Activated T-cell treated with anti-CD3 and anti-CD28 coated beads, Interleukin-2, amount 50 U/mL, for 1 hour (primary cell): ENCODE results near the gene SIKE1.
"Not testable (repeated sequence)": the region's sequence is repeated elsewhere in the genome, so short reads cannot be mapped to it uniquely, and the experiment has no call there.

ENCODE experiments used
- DNase-seq: peaks from one replicate; pipeline ENCODE4 v3.0.0-alpha.2; 2020

Gene SIKE1

DNA sequence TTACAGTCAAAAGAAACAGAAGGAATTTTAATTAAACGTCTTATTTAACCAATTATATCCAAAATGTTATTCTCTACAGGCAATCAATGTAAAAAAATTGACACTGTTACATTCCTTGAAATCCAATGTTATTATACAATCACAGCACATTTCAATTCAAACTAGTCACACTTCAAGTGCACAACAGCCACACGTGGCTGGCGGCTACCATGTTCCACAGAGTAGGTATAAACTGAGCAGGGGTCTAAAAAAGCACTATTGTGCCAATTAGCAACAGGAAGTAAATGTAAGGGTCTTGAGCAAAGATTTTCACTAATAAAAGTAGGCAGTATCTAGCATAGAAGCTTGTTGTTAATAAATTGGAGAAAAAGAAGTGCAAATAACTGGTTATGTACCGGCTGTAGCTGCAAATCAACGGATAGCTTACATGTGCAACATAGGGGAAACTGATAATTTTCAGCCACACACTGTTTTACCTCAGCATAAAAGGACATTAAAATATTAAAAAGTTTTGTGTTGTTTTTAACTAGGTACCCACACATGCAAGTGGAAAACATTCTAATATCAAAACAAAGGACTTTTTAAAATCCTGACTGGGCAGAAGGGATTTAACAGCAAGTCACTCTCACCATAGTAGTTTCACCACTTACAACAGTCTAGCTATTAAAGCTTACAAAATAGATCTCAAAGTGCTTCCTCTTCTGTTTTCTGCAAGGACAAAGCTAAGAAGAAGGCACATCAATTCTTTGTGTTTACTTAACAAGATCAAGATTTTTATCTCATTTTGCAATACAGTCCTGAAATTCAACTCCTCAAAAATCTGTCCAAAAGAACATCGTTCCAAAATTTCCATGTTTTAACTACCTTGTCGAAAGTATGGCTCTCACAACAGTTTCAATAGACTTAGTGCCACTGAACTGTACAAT, 25.2 kb downstream of the SIKE1 start:
- no peak for DNase-seq

DNA sequence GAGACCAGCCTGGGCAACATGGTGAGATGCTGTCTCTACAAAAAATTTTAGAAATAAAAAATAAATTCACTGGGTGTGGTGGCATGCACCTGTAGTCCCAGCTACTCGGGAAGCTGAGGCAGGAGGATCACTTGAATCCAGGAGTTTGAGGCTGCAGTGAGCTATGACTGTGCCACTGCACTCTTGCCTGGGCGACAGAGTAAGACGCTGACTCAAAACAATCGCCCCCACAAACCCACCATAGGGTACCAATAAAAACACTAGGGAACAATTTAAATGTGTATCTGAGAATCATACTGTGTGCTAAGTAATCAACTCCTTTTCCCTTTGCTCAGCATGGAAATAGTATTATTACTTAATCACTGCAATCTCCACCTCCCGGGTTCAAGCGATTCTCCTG, 26.8 kb downstream of the SIKE1 start:
- DNase-seq, result not testable (repeated sequence)

GRCh38 chr1:114753143-114753542, 27.3 kb downstream of the SIKE1 start:
- DNase-seq, result no peak

DNA sequence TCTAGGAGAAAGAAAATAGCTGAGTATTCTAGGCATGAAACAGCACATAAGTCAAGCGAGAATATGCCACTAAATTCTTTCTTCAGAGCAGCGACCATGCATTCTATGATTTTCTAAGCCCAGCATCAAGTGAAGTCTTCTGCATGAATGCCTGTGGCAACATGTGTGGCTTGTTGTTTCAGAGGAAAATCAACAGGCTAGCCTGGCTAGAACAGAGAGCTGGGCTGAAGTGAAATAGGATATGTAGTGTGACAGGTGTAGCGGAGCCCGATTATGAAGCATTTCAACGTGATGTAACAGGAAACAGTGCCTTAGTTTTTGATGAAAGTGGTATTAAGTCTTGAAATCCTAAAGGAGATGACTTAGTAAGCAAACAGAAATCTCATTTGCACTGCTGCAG, 29.7 kb downstream of the SIKE1 start:
- DNase-seq, result no peak

- DNase-seq, result no peak
Observed at GRCh38 chr1:114749835-114750234, 30.6 kb downstream of the SIKE1 start.

DNA sequence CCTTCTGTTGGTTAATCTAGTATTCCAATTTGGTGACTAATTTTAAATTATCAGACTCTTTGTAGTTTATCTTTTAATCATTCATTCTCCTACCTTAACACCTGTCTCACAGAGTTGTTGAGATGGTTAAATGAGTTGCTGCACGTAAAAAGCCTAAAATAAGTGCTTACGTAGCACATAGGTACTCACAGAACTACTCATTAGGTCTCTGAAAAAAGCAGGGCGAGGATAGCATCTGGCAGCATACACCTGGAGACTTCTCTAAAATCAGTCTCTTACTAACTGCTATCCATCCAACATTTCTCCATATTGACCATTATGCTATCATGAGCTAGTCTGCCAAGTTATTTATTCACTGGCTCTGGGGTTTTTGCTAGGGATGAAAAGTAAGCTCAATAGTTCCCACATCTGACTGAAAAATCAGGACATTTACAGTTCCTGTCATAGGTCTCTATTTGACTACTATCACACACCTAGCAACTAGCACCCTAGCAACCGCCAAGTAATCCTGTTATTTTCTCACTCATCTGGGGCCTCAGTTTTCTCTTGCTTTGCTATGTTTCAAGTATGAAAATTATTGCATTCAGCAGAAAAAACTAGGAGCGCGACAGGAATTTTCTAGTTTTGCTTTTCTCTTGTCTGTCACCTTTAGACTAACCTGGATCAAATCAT, 33.9 kb downstream of the SIKE1 start:
- no peak for DNase-seq

GRCh38 chr1:114745291-114745690, 35.2 kb downstream of the SIKE1 start:
- no peak for DNase-seq

GRCh38 chr1:114741963-114742746, 38.3 kb downstream of the SIKE1 start:
- DNase-seq, result no peak

DNA sequence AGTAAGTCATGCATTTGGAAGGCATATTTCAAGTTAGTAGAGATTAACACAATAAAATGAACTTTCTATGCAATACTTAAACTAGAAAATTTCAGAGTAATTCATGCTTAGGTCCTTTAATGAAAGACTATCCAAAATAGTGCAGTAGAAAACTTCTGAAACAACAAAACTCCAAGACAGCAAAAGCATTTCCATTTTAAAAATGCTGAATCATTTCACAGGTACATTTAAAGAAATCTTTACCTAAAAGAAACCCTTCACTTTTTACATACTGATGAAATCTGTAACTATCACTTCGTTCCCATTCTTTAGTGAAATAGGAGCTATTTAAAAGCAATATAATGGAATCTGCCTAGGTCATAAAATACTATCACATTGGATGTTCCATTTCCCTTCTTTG, 40.2 kb downstream of the SIKE1 start:
- no peak for DNase-seq

DNA sequence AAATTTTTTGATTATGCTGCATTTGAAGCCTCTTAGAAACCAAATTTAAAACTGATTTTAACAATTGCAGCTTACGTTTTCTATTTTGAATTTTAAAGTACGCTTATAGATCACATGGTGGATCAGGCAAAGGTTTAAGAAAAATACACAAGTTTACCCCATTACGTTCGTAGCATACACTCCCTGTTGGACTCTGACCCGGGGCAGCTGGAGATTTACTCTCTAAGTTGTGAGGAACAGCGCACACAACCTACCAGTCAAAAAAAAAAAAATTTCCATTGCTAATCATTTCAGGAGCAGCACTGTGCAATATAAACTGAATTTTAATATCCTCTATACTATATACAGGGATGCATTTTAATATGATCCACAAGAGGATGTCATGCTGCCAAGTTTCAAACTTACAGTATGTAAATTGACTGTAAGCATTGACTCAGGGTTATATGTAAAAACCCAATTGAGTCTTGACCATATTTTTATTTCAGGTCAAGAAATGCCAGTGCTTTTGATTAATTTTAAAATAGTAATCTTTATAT, 43.1 kb downstream of the SIKE1 start:
- DNase-seq, result no peak

GRCh38 chr1:114735479-114735878, 45.0 kb downstream of the SIKE1 start:
- DNase-seq, result no peak

- no peak for DNase-seq
Observed at GRCh38 chr1:114729782-114730181, 50.7 kb downstream of the SIKE1 start.

- no peak for DNase-seq
Observed at GRCh38 chr1:114728553-114728952, 51.9 kb downstream of the SIKE1 start.

GRCh38 chr1:114725230-114725629, 55.3 kb downstream of the SIKE1 start:
- DNase-seq, result no peak

- no peak for DNase-seq
Observed at GRCh38 chr1:114723915-114724314, 56.6 kb downstream of the SIKE1 start.

DNA sequence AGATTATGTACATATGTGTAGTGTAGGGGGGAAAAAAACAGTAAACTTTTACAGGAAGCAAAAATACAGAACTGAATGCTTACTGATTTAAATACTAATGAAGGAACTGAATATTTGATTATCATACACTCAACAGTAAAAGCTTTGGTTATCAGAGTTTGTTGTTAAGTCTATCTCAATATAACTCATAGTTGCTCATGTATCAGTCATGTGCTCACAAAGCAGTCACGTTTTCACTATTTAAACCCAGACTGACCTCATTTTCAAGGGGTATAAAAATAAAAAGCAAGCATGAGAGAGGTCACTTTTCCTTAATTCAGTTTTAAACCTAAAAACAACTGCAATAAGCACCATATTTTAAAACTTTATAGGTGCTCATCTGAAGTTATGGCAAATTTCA, 57.0 kb downstream of the SIKE1 start:
- no peak for DNase-seq

- no peak for DNase-seq
Observed at GRCh38 chr1:114720492-114720891, 60.0 kb downstream of the SIKE1 start.
